GM19239 (cell line): ENCODE data around the gene DEFB124.
"Not testable (repeated sequence)": the region's sequence is repeated elsewhere in the genome, so short reads cannot be mapped to it uniquely, and the experiment has no call there.

Source experiments
- DNase-seq: peaks from one replicate; pipeline ENCODE4 v3.0.0; 2011; ENCODE audit warnings: low spot score; ENCODE audit not compliant: insufficient read length
- FAIRE-seq: peaks from 2 replicates; lab custom pipeline; 2011; peaks lifted over from hg19 to GRCh38; lab: Jason Lieb, UNC

DEFB124 gene

GRCh38 chr20:31430568-31431115 lies 44.3 kb downstream of the DEFB124 start:
- FAIRE-seq (no peak), DNase-seq (no peak)

DNA sequence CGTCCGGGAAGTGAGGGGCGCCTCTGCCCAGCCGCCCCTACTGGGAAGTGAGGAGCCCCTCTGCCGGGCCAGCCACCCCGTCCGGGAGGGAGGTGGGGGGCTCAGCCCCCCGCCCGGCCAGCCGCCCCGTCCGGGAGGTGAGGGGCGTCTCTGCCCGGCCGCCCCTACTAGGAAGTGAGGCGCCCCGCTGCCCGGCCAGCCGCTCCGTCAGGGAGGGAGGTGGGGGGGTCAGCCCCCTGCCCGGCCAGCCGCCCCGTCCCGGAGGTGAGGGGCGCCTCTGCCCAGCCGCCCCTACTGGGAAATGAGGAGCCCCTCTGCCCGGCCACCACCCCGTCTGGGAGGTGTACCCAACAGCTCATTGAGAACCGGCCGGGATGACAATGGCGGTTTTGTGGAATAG lies 47.4 kb downstream of the DEFB124 start:
- not testable (repeated sequence) for FAIRE-seq, DNase-seq

GRCh38 chr20:31426891-31427551 lies 47.9 kb downstream of the DEFB124 start:
- DNase-seq, FAIRE-seq: not testable (repeated sequence)

DNA sequence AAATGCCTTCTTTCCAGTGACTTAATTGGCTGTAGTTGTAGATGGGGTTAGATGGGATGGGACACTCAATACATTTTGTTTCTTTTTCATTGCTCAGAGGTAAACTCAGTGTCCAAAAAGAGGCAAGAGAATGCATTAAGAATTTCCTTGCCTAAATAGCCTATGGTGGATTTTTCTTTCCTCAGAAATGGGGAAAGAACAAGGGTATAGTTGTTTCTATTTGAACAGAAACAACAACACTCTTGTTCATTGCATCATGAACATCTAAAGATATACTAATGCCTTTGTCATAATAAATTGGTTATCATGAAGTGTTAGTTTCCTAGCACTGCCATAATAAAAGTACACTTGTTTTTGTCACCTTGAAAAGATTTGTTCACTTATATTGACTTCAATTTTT lies 49.1 kb downstream of the DEFB124 start:
- DNase-seq (no peak), FAIRE-seq (no peak)

DNA sequence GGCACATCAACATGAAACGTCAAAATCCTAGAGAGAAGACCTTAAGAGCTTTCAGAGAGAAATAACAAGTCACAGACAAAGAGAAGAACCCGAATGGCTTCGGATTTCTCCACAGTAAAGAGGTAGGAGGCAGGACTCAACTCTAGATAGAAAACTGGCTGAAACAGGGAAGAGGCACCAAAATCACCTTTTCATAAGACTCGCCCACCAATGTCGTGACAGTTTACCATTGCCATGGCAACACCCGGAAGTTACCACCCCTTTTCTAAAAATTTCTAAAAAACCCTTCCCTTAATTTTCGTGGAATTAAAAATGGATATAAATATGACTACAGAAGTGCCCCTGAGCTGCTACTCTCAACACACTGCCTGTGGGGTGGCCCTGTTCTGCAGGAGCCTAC lies 56.6 kb downstream of the DEFB124 start:
- FAIRE-seq (no peak), DNase-seq (no peak)

DNA sequence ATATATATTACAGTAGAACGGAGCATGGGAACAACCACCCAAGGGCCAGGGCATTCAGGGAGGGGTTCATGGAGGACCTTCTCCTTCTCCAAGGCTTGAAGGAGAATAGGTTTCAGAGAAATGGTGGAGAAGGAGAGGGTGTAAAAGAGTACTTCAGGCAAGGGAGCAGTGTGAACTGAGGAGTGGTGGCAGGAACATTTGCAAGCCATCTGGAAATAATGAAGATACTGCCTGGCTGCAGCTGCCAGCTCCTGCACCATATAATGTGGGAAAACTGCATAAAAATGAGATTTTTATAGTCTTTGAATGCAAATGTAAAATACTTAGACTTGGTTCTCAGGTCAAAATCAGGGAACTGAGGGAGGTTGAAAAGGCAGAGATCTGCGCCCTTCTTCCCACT lies 59.3 kb downstream of the DEFB124 start:
- DNase-seq (no peak), FAIRE-seq (no peak)
